Body of pancreas (tissue), 4 donors: Measurements from ENCODE around the gene DNASE1L3.

Experiments used
- CTCF ChIP-seq, 7 experiments: fragments of 450-650 bp in 4 of 7; fragments of 200-600 bp in 3 of 7; sonication (generic) in 3 of 7; IDR thresholded peaks; one replicate each; pipeline ENCODE4 v1.5.1; 2016 to 2019; ENCODE audit warnings: antibody characterized with exemption in 7 of 7
- POLR2A ChIP-seq, 3 donors: fragments of 450-650 bp; IDR thresholded peaks; one replicate each; pipeline ENCODE4 v1.6.1; 2016; ENCODE audit warnings: antibody characterized with exemption in 3 of 3, mild to moderate bottlenecking in 2 of 3

- TF ChIP-seq CTCF (IDR thresholded peaks at IDR 0.05): no peak
- no peak for TF ChIP-seq POLR2A (IDR thresholded peaks at IDR 0.05)
Observed at GRCh38 chr3:58148049-58148448, 62.7 kb downstream of the DNASE1L3 start.
